GM23338 (cell line): Measurements from ENCODE around the gene C11orf52. TPM values are rescaled to one million over a fixed set of nuclear protein-coding genes. Genes with fewer than 3 reads are reported as not detected.

ENCODE experiments used
- ATAC-seq: fragments of 200-7000 bp; cut with Tn5 transposase; 3 replicates; pipeline ENCODE4 v1.9.1; 2020
- DNase-seq: peaks from one replicate; pipeline ENCODE4 v3.0.0-alpha.2; 2015; ENCODE audit warnings: low spot score
- H2AFZ ChIP-seq: fragments of 200-600 bp; sonication (generic); 2 replicates; pipeline ENCODE4 v1.8.0; 2016; ENCODE audit warnings: antibody characterized with exemption, mild to moderate bottlenecking, moderate library complexity
- H3F3A ChIP-seq: fragments of 200-600 bp; sonication (generic); replicated peaks from 2 replicates; pipeline ENCODE4 v1.8.0; 2017; ENCODE audit warnings: antibody characterized with exemption, mixed run types, low read depth
- H3K27ac ChIP-seq: fragments of 200-600 bp; sonication (generic); 2 replicates; pipeline ENCODE4 v1.6.1; 2016; ENCODE audit warnings: low read depth
- H3K27me3 ChIP-seq: fragments of 200-600 bp; sonication (generic); 2 replicates; pipeline ENCODE4 v1.8.0; 2016; ENCODE audit warnings: mild to moderate bottlenecking, mixed run types, moderate library complexity; ENCODE audit not compliant: insufficient read depth
- H3K36me3 ChIP-seq: fragments of 200-600 bp; sonication (generic); 2 replicates; pipeline ENCODE4 v1.8.0; 2016; ENCODE audit warnings: mild to moderate bottlenecking; ENCODE audit not compliant: insufficient read depth
- H3K4me1 ChIP-seq: fragments of 200-600 bp; sonication (generic); 2 replicates; pipeline ENCODE4 v1.8.0; 2016; ENCODE audit warnings: mild to moderate bottlenecking, moderate library complexity; ENCODE audit not compliant: insufficient read depth
- H3K4me2 ChIP-seq: fragments of 200-600 bp; sonication (generic); 2 replicates; pipeline ENCODE4 v1.7.1; 2017; ENCODE audit warnings: mixed run types
- H3K4me3 ChIP-seq: fragments of 200-600 bp; sonication (generic); 2 replicates; pipeline ENCODE4 v1.6.1; 2016; ENCODE audit warnings: mixed run types
- H3K79me2 ChIP-seq: fragments of 200-600 bp; sonication (generic); replicated peaks from 2 replicates; pipeline ENCODE4 v1.8.0; 2017; ENCODE audit warnings: mild to moderate bottlenecking; ENCODE audit not compliant: insufficient read depth
- H3K9me2 ChIP-seq: fragments of 200-600 bp; sonication (generic); 2 replicates; pipeline ENCODE4 v1.8.0; 2017; ENCODE audit not compliant: insufficient read depth
- H4K20me1 ChIP-seq: fragments of 200-600 bp; sonication (generic); replicated peaks from 2 replicates; pipeline ENCODE4 v1.8.0; 2017; ENCODE audit warnings: mild to moderate bottlenecking; ENCODE audit not compliant: insufficient read depth
- H3K27ac Mint-ChIP-seq: 2 replicates; pipeline ENCODE4 v1.8.0; 2020; ENCODE audit warnings: inconsistent platforms, mild to moderate bottlenecking, moderate library complexity, mixed read lengths
- H3K27me3 Mint-ChIP-seq: 3 replicates; pipeline ENCODE4 v1.8.0; 2022; ENCODE audit warnings: low read depth, mild to moderate bottlenecking, moderate library complexity, mixed read lengths, inconsistent platforms; ENCODE audit not compliant: insufficient read depth, poor library complexity
- H3K36me3 Mint-ChIP-seq: 3 replicates; pipeline ENCODE4 v1.8.0; 2021; ENCODE audit warnings: low read depth, mild to moderate bottlenecking, inconsistent platforms, moderate library complexity, mixed read lengths
- H3K4me1 Mint-ChIP-seq: 3 replicates; pipeline ENCODE4 v1.8.0; 2020; ENCODE audit warnings: mild to moderate bottlenecking, inconsistent platforms, mixed read lengths
- H3K4me3 Mint-ChIP-seq: 3 replicates; pipeline ENCODE4 v1.8.0; 2021; ENCODE audit warnings: moderate library complexity, mild to moderate bottlenecking, inconsistent platforms, mixed read lengths
- H3K9me3 Mint-ChIP-seq: 3 replicates; pipeline ENCODE4 v1.8.0; 2020; ENCODE audit warnings: moderate library complexity, mild to moderate bottlenecking, inconsistent platforms, mixed read lengths
- CREB1 ChIP-seq: fragments of 250-450 bp; sonication (Bioruptor Pico); IDR thresholded peaks from 2 replicates; pipeline ENCODE4 v1.5.0; 2020; ENCODE audit warnings: low read depth, mild to moderate bottlenecking, moderate library complexity
- ETS1 ChIP-seq: IDR thresholded peaks from 2 replicates; pipeline ENCODE4 v1.6.1; 2016; ENCODE audit warnings: antibody characterized with exemption
- EZH2phosphoT487 ChIP-seq: fragments of 200-600 bp; sonication (generic); IDR thresholded peaks from one replicate; pipeline ENCODE4 v1.8.1; 2018; ENCODE audit warnings: antibody characterized with exemption; ENCODE audit not compliant: unreplicated experiment
- JUNB ChIP-seq: IDR thresholded peaks from one replicate; pipeline ENCODE4 v1.6.1; 2016; ENCODE audit warnings: antibody characterized with exemption; ENCODE audit not compliant: unreplicated experiment
- NANOG ChIP-seq: IDR thresholded peaks from 2 replicates; pipeline ENCODE4 v1.6.1; 2016; ENCODE audit warnings: antibody characterized with exemption, borderline replicate concordance
- POLR2AphosphoS5 ChIP-seq: IDR thresholded peaks from 2 replicates; pipeline ENCODE4 v1.6.1; 2016; ENCODE audit warnings: antibody characterized with exemption, low read depth
- REST ChIP-seq: IDR thresholded peaks from one replicate; pipeline ENCODE4 v1.6.1; 2018; ENCODE audit warnings: antibody characterized with exemption; ENCODE audit not compliant: unreplicated experiment
- ZNF331 ChIP-seq: fragments of 250-450 bp; sonication (Bioruptor Pico); IDR thresholded peaks from 2 replicates; pipeline ENCODE4 v1.5.0; 2020; ENCODE audit warnings: low read depth, mild to moderate bottlenecking, moderate library complexity
- ZNF462 ChIP-seq: fragments of 250-450 bp; sonication (Bioruptor Pico); IDR thresholded peaks from 2 replicates; pipeline ENCODE4 v1.5.0; 2020; ENCODE audit warnings: mild to moderate bottlenecking, moderate library complexity
- polyA plus RNA-seq: library from polyadenylated mRNA; unstranded; fragments of >200 nt; fragmentation: Nextera tagmentation; extraction: Ambion mirVana; gene quantifications from 2 replicates; pipeline ENCODE4 v1.2.1, GENCODE V29; 2016
- total RNA-seq: library from RNA; depleted of rRNA; stranded (reverse); fragments of >200 nt; shearing (Covaris generic); gene quantifications from 2 replicates; pipeline ENCODE4 v1.2.3, GENCODE V29; 2014
- TF ChIP-seq, protein P1 (sequence below), 2 experiments: fragments of 200-600 bp in 1 of 2; sonication (generic) in 1 of 2; conservative IDR thresholded peaks; 2 replicates each; pipeline versions ENCODE4 v1.5.1 to v1.6.1; 2016 to 2017; ENCODE audit warnings: antibody characterized with exemption in 2 of 2, low read depth in 2 of 2, mild to moderate bottlenecking in 2 of 2, moderate library complexity in 1 of 2

Gene C11orf52
- total and polyA plus RNA-seq, 2 experiments from 2014 or later, result 1.0 to 4.1 TPM

GRCh38 chr11:111967649-111968048, 48.9 kb downstream of the C11orf52 start (continued):
- no peak for TF ChIP-seq REST
- no peak for TF ChIP-seq EZH2phosphoT487
- no peak for TF ChIP-seq POLR2AphosphoS5
- no peak for TF ChIP-seq NANOG
- no peak for TF ChIP-seq JUNB
- TF ChIP-seq ZNF331 (CRISPR knock-in tag), result no peak
- TF ChIP-seq, protein P1, sequence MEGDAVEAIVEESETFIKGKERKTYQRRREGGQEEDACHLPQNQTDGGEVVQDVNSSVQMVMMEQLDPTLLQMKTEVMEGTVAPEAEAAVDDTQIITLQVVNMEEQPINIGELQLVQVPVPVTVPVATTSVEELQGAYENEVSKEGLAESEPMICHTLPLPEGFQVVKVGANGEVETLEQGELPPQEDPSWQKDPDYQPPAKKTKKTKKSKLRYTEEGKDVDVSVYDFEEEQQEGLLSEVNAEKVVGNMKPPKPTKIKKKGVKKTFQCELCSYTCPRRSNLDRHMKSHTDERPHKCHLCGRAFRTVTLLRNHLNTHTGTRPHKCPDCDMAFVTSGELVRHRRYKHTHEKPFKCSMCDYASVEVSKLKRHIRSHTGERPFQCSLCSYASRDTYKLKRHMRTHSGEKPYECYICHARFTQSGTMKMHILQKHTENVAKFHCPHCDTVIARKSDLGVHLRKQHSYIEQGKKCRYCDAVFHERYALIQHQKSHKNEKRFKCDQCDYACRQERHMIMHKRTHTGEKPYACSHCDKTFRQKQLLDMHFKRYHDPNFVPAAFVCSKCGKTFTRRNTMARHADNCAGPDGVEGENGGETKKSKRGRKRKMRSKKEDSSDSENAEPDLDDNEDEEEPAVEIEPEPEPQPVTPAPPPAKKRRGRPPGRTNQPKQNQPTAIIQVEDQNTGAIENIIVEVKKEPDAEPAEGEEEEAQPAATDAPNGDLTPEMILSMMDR (conservative IDR thresholded peaks at IDR 0.05; ENCODE audit: low read depth in 2 of 2), result no peak
- no peak for TF ChIP-seq ETS1
- no peak for TF ChIP-seq CREB1 (CRISPR knock-in tag)

DNA sequence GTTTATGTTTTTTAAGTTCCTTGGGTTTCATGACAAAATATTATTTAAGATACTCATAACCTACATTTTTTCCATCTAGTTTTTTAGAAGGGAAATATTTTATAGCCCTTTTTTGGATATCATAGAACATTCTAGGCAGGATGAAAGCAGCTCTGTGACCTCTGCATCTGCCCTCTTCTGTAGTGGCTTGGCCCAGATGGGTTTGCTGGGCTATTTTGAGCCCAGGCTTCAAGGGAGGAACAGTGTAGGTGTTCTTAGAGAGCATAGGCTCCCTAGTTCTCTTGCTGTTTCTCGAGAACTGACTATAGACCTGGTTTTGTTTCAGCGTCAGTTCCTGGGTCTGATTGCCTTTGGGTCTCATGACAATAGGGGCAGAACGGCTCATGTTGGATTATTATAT, 50.6 kb downstream of the C11orf52 start:
- H3K27ac ChIP-seq, result no peak overlapping the region
- H3K4me1 ChIP-seq, result no peaks in the 10 kb centered on the region
- H3K27me3 Mint-ChIP-seq, result no peaks in the 10 kb centered on the region
- TF ChIP-seq POLR2AphosphoS5, result no peak
- TF ChIP-seq, protein P1 (conservative IDR thresholded peaks at IDR 0.05; ENCODE audit: low read depth in 2 of 2), result no peak
- TF ChIP-seq CREB1 (CRISPR knock-in tag), result no peak
- no peak for TF ChIP-seq ZNF462 (CRISPR knock-in tag)

More for the DNA sequence above, 50.6 kb downstream of the C11orf52 start:
- Histone ChIP-seq H3K9me2 (no peaks in the 10 kb centered on the region), H2AFZ (no peak overlapping the region), H3K4me3 (no peak overlapping the region), H4K20me1 (no peaks in the 10 kb centered on the region), H3K27me3 (no peaks in the 10 kb centered on the region), H3K4me2 (no peak overlapping the region), H3K79me2 (no peaks in the 10 kb centered on the region), H3F3A (no peaks in the 10 kb centered on the region), H3K36me3 (peaks cover 5% of the 10 kb centered on the region; the same call in 1 of the 2 replicates)
- no peaks in the 10 kb centered on the region for H3K9me3 Mint-ChIP-seq
- no peak overlapping the region for H3K27ac Mint-ChIP-seq
- H3K4me3 Mint-ChIP-seq, result no peak overlapping the region
- DNase-seq (no peak), ATAC-seq (no peak)
- H3K36me3 Mint-ChIP-seq, result peaks cover 12% of the 10 kb centered on the region; the same call in 2 of the 3 replicates
- no peaks in the 10 kb centered on the region for H3K4me1 Mint-ChIP-seq
